Heart right ventricle (tissue), 16 donors: ENCODE results near the gene TMEM185A. TPM values are rescaled to one million over a fixed set of nuclear protein-coding genes. Genes with fewer than 3 reads are reported as not detected.
"Not testable (repeated sequence)": the region's sequence is repeated elsewhere in the genome, so short reads cannot be mapped to it uniquely, and the experiment has no call there.

Experiments used
- ATAC-seq, 8 donors: fragments of 200-7000 bp; cut with Tn5 transposase; one replicate each; pipeline ENCODE4 v1.9.1; 2020; ENCODE audit warnings: mild to moderate bottlenecking in 8 of 8, moderate library complexity in 8 of 8, moderate number of reproducible peaks in 1 of 8
- DNase-seq, 2 donors: peaks; one replicate each; pipeline ENCODE4 v3.0.0-alpha.2; 2020
- H3K27ac ChIP-seq, 10 donors: fragments of 200-600 bp; sonication (generic) in 2 of 10; one replicate each; pipeline versions ENCODE4 v1.5.0 to v1.8.0; 2020 to 2022; ENCODE audit warnings: mild to moderate bottlenecking in 3 of 10
- H3K27me3 ChIP-seq, 7 donors: fragments of 200-600 bp; one replicate each; pipeline ENCODE4 v1.8.0; 2021 to 2022; ENCODE audit warnings: mild to moderate bottlenecking in 2 of 7
- H3K36me3 ChIP-seq, 9 donors: fragments of 200-600 bp; sonication (generic) in 1 of 9; one replicate each; pipeline versions ENCODE4 v1.5.0 to v1.8.0; 2020 to 2022; ENCODE audit warnings: mild to moderate bottlenecking in 2 of 9
- H3K4me1 ChIP-seq, 9 donors: fragments of 200-600 bp; sonication (generic) in 1 of 9; one replicate each; pipeline versions ENCODE4 v1.5.0 to v1.8.0; 2020 to 2022; ENCODE audit warnings: mild to moderate bottlenecking in 4 of 9
- H3K4me3 ChIP-seq, 10 donors: fragments of 200-600 bp; sonication (generic) in 2 of 10; one replicate each; pipeline versions ENCODE4 v1.5.0 to v1.8.0; 2020 to 2022; ENCODE audit warnings: mild to moderate bottlenecking in 7 of 10, moderate library complexity in 2 of 10
- H3K9me3 ChIP-seq, 11 donors: fragments of 200-600 bp in 10 of 11; sonication (generic) in 2 of 11; one replicate each; pipeline versions ENCODE4 v1.5.0 to v1.8.0; 2013 to 2022; ENCODE audit warnings: mild to moderate bottlenecking in 2 of 11, control low read depth in 1 of 11, moderate library complexity in 1 of 11
- WGBS, 2 donors: extraction: QIAGEN DNeasy Blood & Tissue Kit; methylation state at CpG; one replicate each; pipeline ENCODE4 v1.1.7; 2013; ENCODE audit warnings: inconsistent platforms in 1 of 2; 5-methylcytosine and 5-hydroxymethylcytosine counted together
- intact Hi-C, 10 donors: fragments of 100-400 bp; cut with DNase I; formaldehyde crosslinking; loops; one replicate each; pipeline versions ENCODE4 v1.11.1 to v1.14.2; 2022
- polyA plus RNA-seq, 2 donors: library from polyadenylated mRNA; stranded (reverse); fragments of 200-250 nt; gene quantifications; one replicate each; pipeline ENCODE4 v1.2.3, GENCODE V29; 2013
- total RNA-seq, 10 donors: library from RNA; stranded (reverse); fragmentation: NEBNext Ultra II Directional in 3 of 10; extraction: Animal tissue kit (Norgen Biotek cat#: 25700) in 3 of 10; gene quantifications; one replicate each; pipeline versions ENCODE4 v1.2.1 to v1.2.4, GENCODE V29; 2021 to 2023
- TF ChIP-seq, protein P1 (sequence below), 9 donors: fragments of 200-600 bp; sonication (generic) in 2 of 9; IDR thresholded peaks; one replicate each; pipeline versions ENCODE4 v1.5.0 to v1.8.0; 2021 to 2022; ENCODE audit warnings: antibody characterized with exemption in 9 of 9, mild to moderate bottlenecking in 5 of 9, moderate library complexity in 1 of 9
- donor health status: Arrhythmogenic right ventricular cardiomyopathy.
- donor health status: ischemic (EF 13 %, LVEDD 7.1; RV severe dilation, severe dysfunction).
- donor health status: healthy with polysubstance abuse.
- donor health status: DM: no; HTN: yes; CAD: no.
- donor health status: DM: no; HTN: no; CAD: no.
- donor health status: ischemic (EF 25% LVEDD 6.9; RV normal size, moderate dysfunction).
- donor health status: ischemic (EF 25% LVEDD 5.7; RV mildly dilated, moderate dysfunction).
- donor health status: healthy.
- donor health status: DM: yes; HTN: yes; CAD: no.
- donor health status: Ischemic cardiomyopathy.
- donor health status: ischemic (EF 35%, LVEDD 5.7; RV mildly dilated, moderate dysfunction).
- donor health status: nonischemic (EF 11% LVEDD 7.7; RV severe dilation, severe dysfunction).
- donor health status: DM: yes; HTN: yes; CAD: no.
- donor health status: PGD.
- donor health status: ischemic (EF 29% LVEDD 5.4; RV normal size, mild dysfunction).
- donor health status: nonischemic (EF 23%, LVEDD 6.1; RV moderate dilation, normal function).

TMEM185A gene
- total and polyA plus RNA-seq, 12 donors, result 12.7 to 42.8 (median 33.1) TPM

DNA sequence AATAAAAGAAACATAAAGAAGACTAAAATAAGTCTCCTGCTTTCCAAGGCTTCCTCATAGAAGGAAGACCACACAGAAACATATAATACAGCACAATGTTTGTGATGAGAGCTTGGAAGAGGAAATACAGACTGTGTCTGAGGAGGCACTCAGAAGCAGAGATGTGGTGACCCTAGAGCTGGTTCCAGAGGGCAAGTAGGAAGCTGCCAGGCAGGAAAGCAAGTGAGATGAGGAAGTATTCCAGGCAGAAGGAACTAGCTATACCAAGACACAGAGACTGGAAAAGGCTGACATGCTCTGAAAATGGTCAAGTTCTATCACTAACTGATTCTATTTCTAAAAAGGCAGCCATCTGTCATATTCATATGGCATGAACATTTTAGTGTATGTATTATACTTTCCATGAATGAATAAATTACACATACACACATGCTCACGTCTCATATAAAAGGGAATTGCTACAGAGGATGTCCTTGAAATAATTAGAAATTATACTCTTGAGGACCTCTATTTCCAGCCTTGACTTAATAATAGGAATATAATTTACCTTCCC lies 19.9 kb downstream of the TMEM185A start:
- H3K9me3 ChIP-seq, result peaks cover 0 to 5% (median 0%) of the 10 kb centered on the region in 11 donors
- peaks cover 0 to 2% (median 0%) of the 10 kb centered on the region in 9 donors for H3K4me1 ChIP-seq
- no peaks in the 10 kb centered on the region for H3K27me3 ChIP-seq
- TF ChIP-seq, protein P1, sequence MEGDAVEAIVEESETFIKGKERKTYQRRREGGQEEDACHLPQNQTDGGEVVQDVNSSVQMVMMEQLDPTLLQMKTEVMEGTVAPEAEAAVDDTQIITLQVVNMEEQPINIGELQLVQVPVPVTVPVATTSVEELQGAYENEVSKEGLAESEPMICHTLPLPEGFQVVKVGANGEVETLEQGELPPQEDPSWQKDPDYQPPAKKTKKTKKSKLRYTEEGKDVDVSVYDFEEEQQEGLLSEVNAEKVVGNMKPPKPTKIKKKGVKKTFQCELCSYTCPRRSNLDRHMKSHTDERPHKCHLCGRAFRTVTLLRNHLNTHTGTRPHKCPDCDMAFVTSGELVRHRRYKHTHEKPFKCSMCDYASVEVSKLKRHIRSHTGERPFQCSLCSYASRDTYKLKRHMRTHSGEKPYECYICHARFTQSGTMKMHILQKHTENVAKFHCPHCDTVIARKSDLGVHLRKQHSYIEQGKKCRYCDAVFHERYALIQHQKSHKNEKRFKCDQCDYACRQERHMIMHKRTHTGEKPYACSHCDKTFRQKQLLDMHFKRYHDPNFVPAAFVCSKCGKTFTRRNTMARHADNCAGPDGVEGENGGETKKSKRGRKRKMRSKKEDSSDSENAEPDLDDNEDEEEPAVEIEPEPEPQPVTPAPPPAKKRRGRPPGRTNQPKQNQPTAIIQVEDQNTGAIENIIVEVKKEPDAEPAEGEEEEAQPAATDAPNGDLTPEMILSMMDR (IDR thresholded peaks at IDR 0.05), result no peak
- H3K4me3 ChIP-seq, result no peak overlapping the region
- H3K36me3 ChIP-seq, result peaks cover 0 to 19% (median 0%) of the 10 kb centered on the region in 9 donors
- ATAC-seq, result no peak
- WGBS, 2 donors, result 79 to 91% methylated on average over 1 of the region's 1 CpG
- no peak overlapping the region for H3K27ac ChIP-seq
- intact Hi-C loops, result no loop called here
- DNase-seq, result no peak

DNA sequence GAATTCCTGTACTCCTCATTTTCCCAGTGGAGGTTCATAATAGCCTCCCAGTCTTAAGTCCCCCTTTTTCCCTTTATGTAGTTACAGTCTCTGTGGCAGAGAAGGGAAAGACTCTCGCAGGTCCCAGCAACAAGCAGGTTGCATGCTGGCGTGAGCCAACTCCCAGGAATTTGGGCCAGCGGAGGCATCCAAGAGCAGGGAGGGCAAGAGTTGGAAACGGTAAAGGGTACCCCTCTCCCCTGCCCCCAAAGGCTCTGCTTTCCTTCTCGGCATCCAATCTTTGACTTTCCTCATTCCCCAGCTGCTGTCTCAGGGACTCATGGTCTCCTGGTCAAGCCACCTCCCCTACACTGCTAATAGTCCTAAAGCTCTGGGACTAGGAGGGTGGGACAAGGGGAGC lies 21.1 kb downstream of the TMEM185A start:
- H3K27ac ChIP-seq, result no peak overlapping the region
- peaks cover 0 to 5% (median 0%) of the 10 kb centered on the region in 11 donors for H3K9me3 ChIP-seq
- 75 to 86% methylated on average over 5 of the region's 5 CpGs for WGBS, 2 donors
- DNase-seq, result no peak
- H3K4me3 ChIP-seq, result no peak overlapping the region
- H3K4me1 ChIP-seq, result peaks cover 0 to 11% (median 0%) of the 10 kb centered on the region in 9 donors
- peaks cover 0 to 27% (median 0%) of the 10 kb centered on the region in 9 donors for H3K36me3 ChIP-seq
- TF ChIP-seq, protein P1 (IDR thresholded peaks at IDR 0.05), result no peak
- ATAC-seq, result no peak
- intact Hi-C loops, result no loop called here
- H3K27me3 ChIP-seq, result no peaks in the 10 kb centered on the region

DNA sequence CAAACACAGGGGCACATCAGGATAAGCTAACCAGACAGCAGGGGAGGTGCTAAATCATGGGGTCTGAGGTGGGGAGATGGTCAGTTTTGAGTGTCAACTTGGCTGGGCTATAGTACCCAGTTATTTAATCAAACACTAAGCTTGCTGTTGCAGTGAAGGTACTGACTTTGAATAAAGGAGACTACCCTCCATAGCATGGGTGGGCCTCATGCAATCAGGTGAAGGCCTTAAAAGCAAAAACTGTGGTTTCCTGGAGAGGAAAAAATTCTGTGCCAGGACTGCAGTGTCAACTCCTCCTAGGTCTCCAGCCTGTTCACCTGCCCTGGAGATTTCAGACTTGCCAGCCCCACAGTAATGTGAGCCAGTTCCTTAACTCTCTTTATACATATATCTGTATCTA lies 23.9 kb downstream of the TMEM185A start:
- intact Hi-C loops, result no loop called here
- H3K9me3 ChIP-seq, result no peaks in the 10 kb centered on the region
- H3K36me3 ChIP-seq, result peaks cover 0 to 33% (median 0%) of the 10 kb centered on the region in 9 donors
- peaks cover 0 to 11% (median 0%) of the 10 kb centered on the region in 9 donors for H3K4me1 ChIP-seq
- H3K4me3 ChIP-seq, result no peak overlapping the region
- H3K27ac ChIP-seq, result no peak overlapping the region
- H3K27me3 ChIP-seq, result no peaks in the 10 kb centered on the region
- DNase-seq (no peak), ATAC-seq (no peak)
- TF ChIP-seq, protein P1 (IDR thresholded peaks at IDR 0.05), result no peak

DNA sequence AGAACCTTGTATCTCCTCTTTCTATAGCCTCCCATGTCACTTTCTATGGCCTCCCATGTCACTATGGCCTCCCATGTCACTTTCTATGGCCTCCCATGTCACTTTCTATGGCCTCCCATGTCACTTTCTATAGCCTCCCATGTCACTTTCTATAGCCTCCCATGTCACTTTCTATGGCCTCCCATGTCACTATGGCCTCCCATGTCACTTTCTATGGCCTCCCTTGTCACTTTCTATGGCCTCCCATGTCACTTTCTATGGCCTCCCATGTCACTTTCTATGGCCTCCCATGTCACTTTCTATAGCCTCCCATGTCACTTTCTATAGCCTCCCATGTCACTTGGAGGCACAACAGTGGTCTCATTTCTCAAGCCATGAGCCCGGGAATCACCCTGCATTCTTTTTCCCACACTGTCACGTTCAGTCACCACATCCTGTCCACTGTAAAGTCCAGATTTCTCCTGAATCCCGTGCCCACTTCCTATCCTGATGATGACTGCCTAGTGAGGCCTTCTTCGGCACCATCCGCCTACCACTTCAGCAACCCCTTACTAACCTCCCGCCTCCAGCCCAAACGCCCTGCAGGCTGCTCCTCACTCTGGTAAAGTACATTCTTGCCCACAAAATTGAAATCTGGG lies 26.2 kb downstream of the TMEM185A start:
- DNase-seq, intact Hi-C loops, H3K27ac ChIP-seq, ATAC-seq, H3K4me3 ChIP-seq, H3K27me3 ChIP-seq, H3K9me3 ChIP-seq: not testable (repeated sequence)
- Histone ChIP-seq H3K36me3 (peaks cover 0 to 39% (median 0%) of the 10 kb centered on the region in 9 donors), H3K4me1 (peaks cover 0 to 11% (median 0%) of the 10 kb centered on the region in 9 donors)
- 75 to 90% methylated on average over 7 of the region's 7 CpGs for WGBS, 2 donors

DNA sequence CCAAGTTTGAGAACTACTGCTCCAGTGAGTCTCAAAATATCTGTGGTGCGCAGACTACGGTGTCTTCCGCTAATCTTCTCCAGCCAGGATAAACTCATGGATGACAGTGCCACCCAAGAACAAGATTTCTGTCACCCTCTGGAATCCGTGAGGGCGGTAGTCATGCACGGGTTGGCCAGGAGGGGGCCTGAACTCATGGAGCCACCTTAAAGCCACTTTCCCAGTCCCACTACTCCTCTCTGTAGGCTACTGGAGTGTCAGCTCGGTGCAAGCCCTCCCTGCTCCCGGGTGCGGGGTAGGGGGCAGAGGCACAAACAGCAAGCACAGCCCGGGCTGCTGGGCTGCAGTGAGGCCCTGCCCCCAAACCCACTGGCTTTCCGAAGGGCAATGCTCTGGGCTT lies 33.0 kb downstream of the TMEM185A start:
- peaks cover 0 to 15% (median 0%) of the 10 kb centered on the region in 9 donors for H3K36me3 ChIP-seq
- ATAC-seq, result peak in 2 of 8 donors; percentile 21
- 34 to 50% methylated on average over 3 of the region's 11 CpGs for WGBS, 2 donors
- H3K4me1 ChIP-seq, H3K9me3 ChIP-seq, DNase-seq, H3K27ac ChIP-seq, H3K27me3 ChIP-seq, H3K4me3 ChIP-seq, intact Hi-C loops: not testable (repeated sequence)

DNA sequence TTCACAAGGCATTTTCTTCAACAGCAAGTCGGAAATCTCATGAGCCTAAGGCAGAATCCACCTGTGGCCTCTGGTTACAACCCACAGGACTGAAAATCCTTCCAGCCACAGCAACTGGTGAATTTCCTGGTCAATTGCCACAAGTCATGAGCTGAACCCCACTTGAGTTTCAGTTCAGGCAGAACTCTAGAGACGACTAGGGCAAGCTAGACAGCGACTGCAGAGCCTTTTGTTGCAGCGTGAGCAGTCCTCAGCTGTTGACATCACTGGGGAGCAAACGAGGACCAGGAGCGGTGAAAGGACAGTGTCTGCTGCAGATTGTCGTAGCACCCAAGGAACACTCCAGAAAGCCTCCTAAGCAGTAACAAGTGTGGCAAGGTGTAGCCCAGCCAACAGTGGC lies 35.6 kb downstream of the TMEM185A start:
- DNase-seq, H3K4me1 ChIP-seq, H3K27ac ChIP-seq, H3K9me3 ChIP-seq, H3K27me3 ChIP-seq, intact Hi-C loops, H3K36me3 ChIP-seq, ATAC-seq, H3K4me3 ChIP-seq: not testable (repeated sequence)
- WGBS, 2 donors, result no CpG with 5 or more reads among the region's 7 CpGs

DNA sequence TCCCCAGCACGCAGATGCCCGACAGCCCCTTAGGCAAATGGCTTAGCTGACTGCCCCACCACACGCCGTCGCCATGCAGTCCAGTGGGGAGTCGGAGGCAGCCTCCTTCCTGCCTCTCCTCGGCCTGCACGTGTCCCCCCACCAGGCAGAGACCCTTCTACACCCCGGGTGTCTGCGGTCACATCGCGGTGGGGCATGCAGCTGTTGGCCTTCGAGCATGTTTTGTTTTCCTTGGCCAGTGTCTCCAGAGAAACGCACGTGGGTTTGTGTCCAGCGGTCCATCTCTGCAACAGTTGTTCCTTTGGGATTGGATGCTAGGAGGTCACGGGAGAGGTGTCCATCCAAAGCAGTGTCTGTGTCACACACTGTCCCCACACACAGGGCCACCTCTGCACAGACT lies 36.4 kb downstream of the TMEM185A start, which contains the start of gene HSFX2:
HSFX2 (minus strand) TSS at position 101 of the 400 bp plus-strand sequence. CDS start 614 bp downstream, outside the sequence.
- DNase-seq, H3K9me3 ChIP-seq, H3K4me3 ChIP-seq, H3K4me1 ChIP-seq, H3K27ac ChIP-seq, H3K36me3 ChIP-seq, intact Hi-C loops, H3K27me3 ChIP-seq: not testable (repeated sequence)
- ATAC-seq, result peak in 1 of 8 donors; percentile 32
- no CpG with 5 or more reads among the region's 17 CpGs for WGBS, 2 donors

DNA sequence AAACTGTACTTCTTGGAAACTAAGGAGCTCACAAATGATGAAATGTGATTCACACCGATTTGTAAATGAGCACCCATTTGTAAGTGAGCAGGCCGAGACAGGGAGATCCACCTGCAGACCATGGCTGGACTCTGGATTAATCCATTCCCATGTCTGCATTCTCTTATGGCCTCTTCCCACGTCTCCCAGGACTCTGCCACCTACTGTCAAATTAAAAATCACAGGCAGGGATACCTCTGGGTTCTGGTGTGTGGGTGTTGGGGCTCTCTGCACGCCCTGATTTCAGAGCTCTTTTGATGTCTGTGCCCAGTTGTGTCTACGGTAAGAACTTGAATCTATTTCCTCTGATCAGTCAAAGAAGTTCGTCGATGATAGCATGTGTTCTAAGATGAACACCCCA lies 40.6 kb downstream of the TMEM185A start:
- H3K36me3 ChIP-seq, H3K4me3 ChIP-seq, H3K27me3 ChIP-seq, intact Hi-C loops, DNase-seq, H3K27ac ChIP-seq, H3K9me3 ChIP-seq, ATAC-seq, H3K4me1 ChIP-seq: not testable (repeated sequence)
- WGBS, 2 donors, result no CpG with 5 or more reads among the region's 7 CpGs
